HG02970 (cell line): ENCODE measurements around the gene RFX2.
"Not testable (repeated sequence)": the region's sequence is repeated elsewhere in the genome, so short reads cannot be mapped to it uniquely, and the experiment has no call there.

Experiments used
- ATAC-seq: cut with Tn5 transposase; IDR thresholded peaks from one replicate; pipeline ENCODE4 v1.9.1; 2021; ENCODE audit warnings: mild to moderate bottlenecking, moderate library complexity, moderate number of reproducible peaks; ENCODE audit not compliant: unreplicated experiment, low FRiP score

The RFX2 gene

GRCh38 chr19:6042776-6043726, 67.2 kb downstream of the RFX2 start:
- ATAC-seq, result no peak

- ATAC-seq, result no peak
Observed at GRCh38 chr19:6041991-6042481, 68.3 kb downstream of the RFX2 start.

- no peak for ATAC-seq
Observed at GRCh38 chr19:6041071-6041470, 69.2 kb downstream of the RFX2 start.

GRCh38 chr19:6039566-6040225, 70.6 kb downstream of the RFX2 start:
- ATAC-seq, result no peak

GRCh38 chr19:6038634-6039405, 71.5 kb downstream of the RFX2 start:
- ATAC-seq, result no peak

GRCh38 chr19:6035026-6035425, 75.3 kb downstream of the RFX2 start:
- no peak for ATAC-seq

- ATAC-seq, result no peak
Observed at GRCh38 chr19:6034512-6034911, 75.8 kb downstream of the RFX2 start.

- ATAC-seq, result no peak
Observed at GRCh38 chr19:6033744-6034264, 76.5 kb downstream of the RFX2 start.

GRCh38 chr19:6032827-6033226, 77.5 kb downstream of the RFX2 start:
- no peak for ATAC-seq

GRCh38 chr19:6032381-6032780, 77.9 kb downstream of the RFX2 start:
- no peak for ATAC-seq

- no peak for ATAC-seq
Observed at GRCh38 chr19:6030214-6030507, 80.1 kb downstream of the RFX2 start.

GRCh38 chr19:6026390-6027227, 83.7 kb downstream of the RFX2 start:
- no peak for ATAC-seq

GRCh38 chr19:6024756-6025155, 85.5 kb downstream of the RFX2 start:
- not testable (repeated sequence) for ATAC-seq

- no peak for ATAC-seq
Observed at GRCh38 chr19:6023936-6024335, 86.4 kb downstream of the RFX2 start.

- ATAC-seq, result no peak
Observed at GRCh38 chr19:6023085-6023682, 87.1 kb downstream of the RFX2 start.

GRCh38 chr19:6022570-6023064, 87.7 kb downstream of the RFX2 start:
- no peak for ATAC-seq

- no peak for ATAC-seq
Observed at GRCh38 chr19:6021878-6022569, 88.3 kb downstream of the RFX2 start.

- no peak for ATAC-seq
Observed at GRCh38 chr19:6020972-6021805, 89.1 kb downstream of the RFX2 start.
